ENCODE data around the gene ZFPM1. TPM values are rescaled to one million over a fixed set of nuclear protein-coding genes. Genes with fewer than 3 reads are reported as not detected.
"Not testable (repeated sequence)": the region's sequence is repeated elsewhere in the genome, so short reads cannot be mapped to it uniquely, and the experiment has no call there.

ZFPM1 gene
- total and polyA plus RNA-seq, 7 experiments from 2014 or later, result 0.15 to 28.1 (median 13.5) TPM

DNA sequence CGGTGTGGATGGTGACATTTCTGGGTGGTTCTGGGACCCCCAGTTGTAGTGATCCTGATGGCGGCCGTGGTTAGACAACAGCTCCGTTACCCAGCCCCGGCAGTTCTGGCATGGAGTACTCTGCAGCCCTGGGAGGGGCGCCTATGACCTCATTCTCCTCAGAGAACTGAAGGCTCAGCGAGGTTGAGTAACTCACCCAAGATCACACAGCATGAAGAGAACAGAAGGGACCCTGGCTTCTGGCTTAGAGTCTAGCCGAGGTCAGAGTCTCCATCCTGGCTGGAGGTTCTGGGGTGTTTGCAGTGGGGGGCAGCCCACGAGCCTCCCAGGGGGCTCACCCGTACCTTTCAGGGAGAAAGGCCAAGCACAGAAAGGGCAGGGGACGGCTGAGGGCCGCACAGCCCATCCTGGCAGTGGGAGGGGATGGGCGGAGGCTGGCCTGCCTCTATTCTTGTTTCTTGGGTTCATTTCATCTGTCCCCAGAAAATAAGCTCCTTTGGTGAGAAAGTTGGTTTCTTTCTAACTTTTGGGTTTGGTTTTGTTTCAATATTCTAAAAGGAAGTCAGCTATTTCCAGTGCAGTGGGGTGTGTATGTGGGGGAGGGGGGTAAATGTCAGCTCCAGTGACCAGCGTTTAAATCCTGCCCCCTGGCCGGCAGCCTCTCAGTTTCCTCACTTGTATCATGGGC is 13.2 kb downstream of the ZFPM1 start:
- Mint-ChIP-seq H3K4me3 (peak overlapping the region in 9 of 10 donors; percentile 10 to 70 (median 56)), H3K27me3 (no peaks in the 10 kb centered on the region), H3K4me1 (peaks cover 26 to 88% (median 60%) of the 10 kb centered on the region in 7 donors), H3K9me3 (no peaks in the 10 kb centered on the region), H3K27ac (peak overlapping the region; percentile 48 to 94 (median 85)), H3K36me3 (no peaks in the 10 kb centered on the region)
- ATAC-seq (no peak), DNase-seq (no peak)
- H3K27ac ChIP-seq (ENCODE audit: low read depth, low read length), result peak overlapping the region; percentile 49
- H3K4me3 ChIP-seq (ENCODE audit: low read length), result no peak overlapping the region
- no peaks in the 10 kb centered on the region for H3K36me3 ChIP-seq (ENCODE audit: control insufficient read depth in 2 of 3, insufficient read depth in 3 of 3, low read length in 3 of 3)
- H3K4me1 ChIP-seq (ENCODE audit: control insufficient read depth in 2 of 2, insufficient read depth in 2 of 2, low read length in 2 of 2), result peaks cover 42 to 65% of the 10 kb centered on the region in 2 donors
- no peaks in the 10 kb centered on the region for H3K9me3 ChIP-seq (ENCODE audit: control insufficient read depth in 2 of 3, low read length in 3 of 3)
- intact Hi-C loops (cut with micrococcal nuclease), result no loop called here
- ChIA-PET CTCF (interaction anchor here (0.5 to 1.7 kb wide), 3 partner anchors 28 to 70 kb away, joined by 3 to 4 read pairs (median 3); no protein-coding TSS in a partner anchor), POLR2A (interaction anchor here (0.6 to 1.9 kb wide), 6 partner anchors 9 to 729 kb away, joined by 3 to 11 read pairs (median 4); no protein-coding TSS in a partner anchor)
- H3K27me3 ChIP-seq (ENCODE audit: control insufficient read depth in 2 of 2, insufficient read depth in 2 of 2, low read length in 2 of 2), result no peaks in the 10 kb centered on the region

DNA sequence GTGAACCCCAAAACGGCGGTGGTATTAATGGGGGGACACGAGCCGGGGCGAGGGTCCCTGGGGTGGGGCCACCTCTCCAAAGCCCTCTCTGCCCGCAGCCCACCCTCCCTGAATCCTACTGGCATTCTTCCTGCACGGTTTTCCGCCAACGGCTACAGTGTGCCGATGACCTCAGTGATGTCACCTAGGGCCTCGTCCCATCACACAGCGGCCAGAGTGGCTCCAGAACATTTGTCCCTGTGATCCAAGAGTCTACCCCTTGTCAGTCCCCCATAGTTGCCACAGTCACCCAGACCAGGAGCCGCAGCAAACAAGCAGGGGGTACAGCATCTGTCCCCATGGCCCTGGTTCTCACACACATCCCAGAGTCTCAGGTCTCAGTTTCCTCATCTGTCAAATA is 13.9 kb downstream of the ZFPM1 start:
- Histone ChIP-seq H3K9me3 (ENCODE audit: control insufficient read depth in 2 of 3, low read length in 3 of 3) (no peaks in the 10 kb centered on the region), H3K4me1 (ENCODE audit: control insufficient read depth in 2 of 2, insufficient read depth in 2 of 2, low read length in 2 of 2) (peaks cover 47 to 72% of the 10 kb centered on the region in 2 donors), H3K36me3 (ENCODE audit: control insufficient read depth in 2 of 3, insufficient read depth in 3 of 3, low read length in 3 of 3) (no peaks in the 10 kb centered on the region), H3K4me3 (ENCODE audit: low read length) (no peak overlapping the region), H3K27me3 (ENCODE audit: control insufficient read depth in 2 of 2, insufficient read depth in 2 of 2, low read length in 2 of 2) (no peaks in the 10 kb centered on the region), H3K27ac (ENCODE audit: low read depth, low read length) (peak overlapping the region; percentile 49)
- DNase-seq (no peak), ATAC-seq (no peak)
- POLR2A ChIA-PET, result interaction anchor here (0.6 to 1.9 kb wide), 3 partner anchors 9 to 14 kb away, joined by 3 to 11 read pairs (median 5); no protein-coding TSS in a partner anchor
- Mint-ChIP-seq H3K4me1 (peaks cover 23 to 89% (median 55%) of the 10 kb centered on the region in 7 donors), H3K4me3 (peak overlapping the region in 6 of 10 donors; percentile 42 to 70 (median 58)), H3K27me3 (no peaks in the 10 kb centered on the region), H3K27ac (peak overlapping the region in 8 of 9 donors; percentile 25 to 94 (median 85)), H3K9me3 (no peaks in the 10 kb centered on the region), H3K36me3 (no peaks in the 10 kb centered on the region)
- CTCF ChIA-PET, result no interaction called here
- intact Hi-C loops (cut with micrococcal nuclease), result no loop called here

DNA sequence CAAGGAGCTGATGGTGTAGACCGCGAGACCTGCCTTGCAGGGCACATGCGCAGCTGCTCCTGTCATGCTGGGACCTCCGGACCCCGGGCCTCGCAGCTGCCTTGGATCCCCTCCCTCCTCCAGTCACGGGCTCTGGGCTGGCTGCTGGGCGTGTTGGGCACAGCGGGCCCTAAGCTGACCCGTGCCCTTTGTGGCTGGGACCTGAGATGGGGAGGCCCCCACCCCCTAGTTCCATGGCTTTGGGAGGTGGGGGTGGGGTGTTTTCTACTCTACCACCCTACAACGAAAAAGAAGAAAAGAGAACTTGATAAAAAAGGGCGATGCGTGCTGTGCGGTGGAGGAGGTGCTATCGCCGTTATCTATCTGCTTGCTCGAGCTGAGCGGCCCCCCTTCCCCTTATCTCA is 14.5 kb downstream of the ZFPM1 start:
- ATAC-seq (no peak), DNase-seq (no peak)
- CTCF ChIA-PET, result no interaction called here
- H3K4me3 Mint-ChIP-seq, result peak overlapping the region in 1 of 10 donors; percentile 62
- H3K27me3 Mint-ChIP-seq, result no peaks in the 10 kb centered on the region
- Histone ChIP-seq H3K9me3 (ENCODE audit: control insufficient read depth in 2 of 3, low read length in 3 of 3) (no peaks in the 10 kb centered on the region), H3K4me1 (ENCODE audit: control insufficient read depth in 2 of 2, insufficient read depth in 2 of 2, low read length in 2 of 2) (peaks cover 49 to 75% of the 10 kb centered on the region in 2 donors), H3K27ac (ENCODE audit: low read depth, low read length) (peak overlapping the region; percentile 49), H3K36me3 (ENCODE audit: control insufficient read depth in 2 of 3, insufficient read depth in 3 of 3, low read length in 3 of 3) (no peaks in the 10 kb centered on the region), H3K27me3 (ENCODE audit: control insufficient read depth in 2 of 2, insufficient read depth in 2 of 2, low read length in 2 of 2) (no peaks in the 10 kb centered on the region), H3K4me3 (ENCODE audit: low read length) (no peak overlapping the region)
- H3K36me3 Mint-ChIP-seq, result no peaks in the 10 kb centered on the region
- H3K9me3 Mint-ChIP-seq, result peaks cover 0 to 3% (median 0%) of the 10 kb centered on the region in 11 donors
- intact Hi-C loops (cut with micrococcal nuclease), result no loop called here
- peak overlapping the region in 3 of 9 donors; percentile 32 to 94 (median 86) for H3K27ac Mint-ChIP-seq
- POLR2A ChIA-PET, result interaction anchor here (1.7 kb wide), 1 partner anchor 11 kb away, joined by 5 read pairs; no protein-coding TSS in a partner anchor
- peaks cover 23 to 87% (median 55%) of the 10 kb centered on the region in 7 donors for H3K4me1 Mint-ChIP-seq

DNA sequence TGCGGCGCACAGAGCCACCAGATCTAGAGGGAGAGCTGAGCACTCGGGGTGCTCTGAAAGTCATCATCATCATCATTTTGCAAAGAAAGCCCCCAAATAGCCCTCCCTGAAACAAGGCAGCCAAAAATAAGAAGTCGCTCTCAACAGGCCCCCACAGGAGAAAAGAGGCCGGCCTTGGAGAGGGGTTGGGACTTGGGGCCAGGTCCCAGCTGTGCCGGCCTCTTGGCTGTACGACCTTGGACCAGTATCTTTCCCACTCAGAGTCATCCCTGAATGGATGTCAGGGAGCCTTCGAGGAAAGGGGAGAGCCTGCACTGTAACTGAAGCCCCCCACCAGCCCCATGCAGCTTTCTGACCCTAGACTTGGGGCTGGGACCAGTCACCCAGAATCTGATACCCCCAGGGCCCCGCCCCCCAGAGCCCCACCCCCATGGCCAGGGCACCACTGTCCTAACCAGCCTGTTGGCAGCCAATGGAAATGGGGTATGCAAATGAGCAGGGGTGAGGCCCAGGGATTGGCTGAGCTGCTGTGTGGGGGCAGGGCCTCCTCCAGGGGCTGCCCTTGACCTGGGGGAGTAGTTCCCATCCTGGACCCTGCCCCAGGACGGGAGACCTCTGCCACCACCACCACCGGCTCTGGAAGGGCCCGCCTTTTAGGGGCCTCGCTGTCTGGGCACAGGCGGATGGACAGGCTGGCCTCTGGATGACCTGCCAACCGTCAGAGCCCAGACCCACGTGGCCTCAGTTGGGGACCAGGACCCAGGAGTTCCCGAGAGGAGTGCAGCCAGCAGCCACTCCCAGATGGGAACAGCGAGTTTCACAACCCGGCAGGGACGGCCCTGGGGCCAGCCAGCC is 15.4 kb downstream of the ZFPM1 start:
- Mint-ChIP-seq H3K4me3 (peak overlapping the region in 4 of 10 donors; percentile 6 to 74 (median 35)), H3K27me3 (no peaks in the 10 kb centered on the region), H3K36me3 (no peaks in the 10 kb centered on the region), H3K27ac (peak overlapping the region in 8 of 9 donors; percentile 40 to 99 (median 92)), H3K4me1 (peaks cover 20 to 80% (median 55%) of the 10 kb centered on the region in 7 donors), H3K9me3 (peaks cover 0 to 4% (median 0%) of the 10 kb centered on the region in 11 donors)
- Histone ChIP-seq H3K4me3 (ENCODE audit: low read length) (no peak overlapping the region), H3K9me3 (ENCODE audit: control insufficient read depth in 2 of 3, low read length in 3 of 3) (no peaks in the 10 kb centered on the region), H3K27me3 (ENCODE audit: control insufficient read depth in 2 of 2, insufficient read depth in 2 of 2, low read length in 2 of 2) (no peaks in the 10 kb centered on the region), H3K27ac (ENCODE audit: low read depth, low read length) (peak overlapping the region; percentile 72), H3K4me1 (ENCODE audit: control insufficient read depth in 2 of 2, insufficient read depth in 2 of 2, low read length in 2 of 2) (peaks cover 49 to 73% of the 10 kb centered on the region in 2 donors), H3K36me3 (ENCODE audit: control insufficient read depth in 2 of 3, insufficient read depth in 3 of 3, low read length in 3 of 3) (no peaks in the 10 kb centered on the region)
- peak; percentile 33 for ATAC-seq
- DNase-seq, result no peak
- ChIA-PET POLR2A (interaction anchor here (1.7 kb wide), 1 partner anchor 10 kb away, joined by 5 read pairs; no protein-coding TSS in a partner anchor), CTCF (no interaction called here)
- intact Hi-C loops (cut with micrococcal nuclease), result loop anchor here in 1 of 2 donors (1.0 kb wide), 2 partner anchors 10 to 13 kb away; no protein-coding TSS in a partner anchor

DNA sequence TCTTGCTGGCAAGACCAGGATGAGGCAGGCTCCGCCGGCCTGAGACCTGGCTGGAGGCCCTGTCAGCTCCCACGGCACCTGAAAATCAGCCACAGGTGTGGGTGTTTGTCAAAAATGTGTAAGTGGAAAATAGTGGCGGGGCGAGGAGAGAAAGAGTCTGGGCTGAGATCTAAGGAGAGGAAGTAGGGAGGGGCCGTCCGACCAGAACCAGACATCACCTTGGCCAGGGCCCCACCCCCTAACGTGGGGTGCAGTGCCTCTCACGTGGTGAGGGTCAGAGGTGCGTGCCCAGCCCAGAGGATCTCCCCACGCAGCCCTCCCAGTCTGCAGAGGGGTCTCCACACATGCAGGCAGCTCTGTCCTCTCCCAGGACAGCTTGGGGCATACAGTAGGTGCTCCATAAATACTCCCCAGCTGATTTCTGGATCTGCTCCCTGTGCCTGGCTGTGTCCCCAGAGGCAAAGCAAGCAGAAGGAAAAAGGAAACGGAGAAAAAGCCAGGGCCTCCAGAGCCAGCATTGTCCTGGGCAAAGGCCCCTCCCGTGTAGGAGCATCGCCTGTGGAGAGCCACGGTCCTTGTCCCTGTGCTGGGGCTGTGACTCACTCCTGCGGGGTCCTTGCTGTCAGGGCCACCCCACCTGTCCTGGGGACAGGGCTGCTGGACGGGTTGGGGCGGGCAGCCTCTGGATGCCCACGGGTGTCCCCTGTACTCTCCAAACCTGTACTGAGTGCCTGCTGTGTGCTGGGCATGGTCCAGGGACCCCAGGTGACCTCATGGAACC is 16.7 kb downstream of the ZFPM1 start:
- H3K36me3 ChIP-seq (ENCODE audit: control insufficient read depth in 2 of 3, insufficient read depth in 3 of 3, low read length in 3 of 3), result no peaks in the 10 kb centered on the region
- peak; percentile 54 for ATAC-seq
- intact Hi-C loops (cut with micrococcal nuclease), result loop anchor here in 1 of 2 donors (1.0 kb wide), 2 partner anchors 8 to 15 kb away; no protein-coding TSS in a partner anchor
- no peak overlapping the region for H3K4me3 ChIP-seq (ENCODE audit: low read length)
- H3K9me3 Mint-ChIP-seq, result peaks cover 0 to 8% (median 0%) of the 10 kb centered on the region in 11 donors
- ChIA-PET POLR2A (interaction anchor here (0.9 kb wide), 1 partner anchor 12 kb away, joined by 3 read pairs; no protein-coding TSS in a partner anchor), CTCF (no interaction called here)
- H3K4me1 ChIP-seq (ENCODE audit: control insufficient read depth in 2 of 2, insufficient read depth in 2 of 2, low read length in 2 of 2), result peaks cover 49 to 64% of the 10 kb centered on the region in 2 donors
- peaks cover 11 to 76% (median 53%) of the 10 kb centered on the region in 7 donors for H3K4me1 Mint-ChIP-seq
- peak overlapping the region in 9 of 10 donors; percentile 60 to 77 (median 65) for H3K4me3 Mint-ChIP-seq
- no peaks in the 10 kb centered on the region for H3K9me3 ChIP-seq (ENCODE audit: control insufficient read depth in 2 of 3, low read length in 3 of 3)
- H3K27ac ChIP-seq (ENCODE audit: low read depth, low read length), result peak overlapping the region; percentile 72
- DNase-seq, result peak in 8 of 9 donors; percentile 32 to 64 (median 52)
- no peaks in the 10 kb centered on the region for H3K27me3 ChIP-seq (ENCODE audit: control insufficient read depth in 2 of 2, insufficient read depth in 2 of 2, low read length in 2 of 2)
- peak overlapping the region; percentile 50 to 99 (median 93) for H3K27ac Mint-ChIP-seq
- no peaks in the 10 kb centered on the region for H3K27me3 Mint-ChIP-seq
- H3K36me3 Mint-ChIP-seq, result no peaks in the 10 kb centered on the region

DNA sequence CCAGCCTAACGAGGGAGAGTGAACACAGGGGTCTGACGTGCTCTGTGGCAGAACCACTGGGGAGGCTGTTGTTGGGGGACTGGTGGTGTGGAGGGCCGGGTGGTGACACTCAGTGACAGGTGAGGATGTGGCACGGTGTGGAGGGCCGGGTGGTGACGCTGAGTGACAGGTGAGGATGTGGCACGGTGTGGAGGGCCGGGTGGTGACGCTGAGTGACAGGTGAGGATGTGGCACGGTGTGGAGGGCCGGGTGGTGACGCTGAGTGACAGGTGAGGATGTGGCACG is 17.3 kb downstream of the ZFPM1 start:
- intact Hi-C loops (cut with micrococcal nuclease), result not testable (repeated sequence)
- H3K4me1 ChIP-seq (ENCODE audit: control insufficient read depth in 2 of 2, insufficient read depth in 2 of 2, low read length in 2 of 2), result peaks cover 47 to 60% of the 10 kb centered on the region in 2 donors

More for the DNA sequence above, 17.3 kb downstream of the ZFPM1 start:
- CTCF ChIA-PET; H3K27me3 Mint-ChIP-seq; H3K36me3 Mint-ChIP-seq; H3K9me3 ChIP-seq (ENCODE audit: control insufficient read depth in 2 of 3, low read length in 3 of 3); H3K36me3 ChIP-seq (ENCODE audit: control insufficient read depth in 2 of 3, insufficient read depth in 3 of 3, low read length in 3 of 3); H3K4me3 ChIP-seq (ENCODE audit: low read length); H3K9me3 Mint-ChIP-seq; H3K27me3 ChIP-seq (ENCODE audit: control insufficient read depth in 2 of 2, insufficient read depth in 2 of 2, low read length in 2 of 2): not testable (repeated sequence)
- peak overlapping the region; percentile 72 for H3K27ac ChIP-seq (ENCODE audit: low read depth, low read length)
- Mint-ChIP-seq H3K4me3 (peak overlapping the region in 6 of 10 donors; percentile 27 to 77 (median 62)), H3K27ac (peak overlapping the region in 8 of 9 donors; percentile 77 to 99 (median 94)), H3K4me1 (peaks cover 11 to 73% (median 48%) of the 10 kb centered on the region in 7 donors)
- DNase-seq (peak in 6 of 9 donors; percentile 52 to 75 (median 62)), ATAC-seq (peak; percentile 21)
- POLR2A ChIA-PET, result interaction anchor here (1.2 kb wide), 1 partner anchor 18 kb away, joined by 5 read pairs; the partner anchor contains the start of gene ZFPM1

Data from naive thymus-derived CD4-positive, alpha-beta T cell (primary cell).